ENCODE measurements around the gene FUT8.

FUT8 gene

GRCh38 chr14:65774041-65774440, 361.5 kb downstream of the FUT8 start:
- no peak for DNase-seq (ENCODE audit: low read depth)

- DNase-seq (ENCODE audit: low read depth): no peak
These were observed 363.8 kb downstream of the FUT8 start for GRCh38 chr14:65776193-65776852.

GRCh38 chr14:65780566-65780965, 368.0 kb downstream of the FUT8 start:
- DNase-seq (ENCODE audit: low read depth): no peak

GRCh38 chr14:65783101-65783500, 370.6 kb downstream of the FUT8 start:
- DNase-seq (ENCODE audit: low read depth): no peak

- DNase-seq (ENCODE audit: low read depth): no peak
These were observed 371.0 kb downstream of the FUT8 start for GRCh38 chr14:65783576-65783975.

- no peak for DNase-seq (ENCODE audit: low read depth)
These were observed 372.0 kb downstream of the FUT8 start for GRCh38 chr14:65784574-65784973.

- DNase-seq (ENCODE audit: low read depth): no peak
These were observed 374.9 kb downstream of the FUT8 start for GRCh38 chr14:65787461-65787860.

- DNase-seq (ENCODE audit: low read depth): no peak
These were observed 376.3 kb downstream of the FUT8 start for GRCh38 chr14:65788876-65789275.

GRCh38 chr14:65789363-65789762, 376.8 kb downstream of the FUT8 start:
- DNase-seq (ENCODE audit: low read depth): no peak

- no peak for DNase-seq (ENCODE audit: low read depth)
These were observed 377.8 kb downstream of the FUT8 start for GRCh38 chr14:65790172-65790815.

- peak; percentile 17 for DNase-seq (ENCODE audit: low read depth)
These were observed 378.9 kb downstream of the FUT8 start for GRCh38 chr14:65791191-65791981.

- no peak for DNase-seq (ENCODE audit: low read depth)
These were observed 379.8 kb downstream of the FUT8 start for GRCh38 chr14:65792208-65792905.
